K562 (cell line): ENCODE data around the gene SHE. TPM values are rescaled to one million over a fixed set of nuclear protein-coding genes. Genes with fewer than 3 reads are reported as not detected.

Experiments
- ATAC-seq: fragments of 200-7000 bp; cut with Tn5 transposase; 3 replicates; pipeline ENCODE4 v1.9.1; 2020; ENCODE audit warnings: moderate library complexity
- BruUV-seq: library from RNA; stranded (reverse); fragments of 400-500 nt; replicated peaks from 2 replicates; lab custom pipeline; 2021; lab: Mats Ljungman, UMichigan
- CTCF ChIA-PET: fragments of 300-600 bp; formaldehyde crosslinking; extraction: SDS; loops from one replicate; lab custom pipeline; 2021; ENCODE audit warnings: low intra/inter-chr PET ratio; lab: Yijun Ruan, JAX
- POLR2A ChIA-PET: fragments of 300-600, 350-650 bp; sonication (Branson Sonifier 250); formaldehyde crosslinking; extraction: SDS; loops from one replicate; lab custom pipeline; 2021; ENCODE audit warnings: antibody characterized with exemption, inconsistent platforms; lab: Yijun Ruan, JAX
- DNase-seq, 4 experiments: peaks; one replicate each; pipeline versions ENCODE4 v3.0.0 to v3.0.0-alpha.2; 2011 to 2018; ENCODE audit warnings: low spot score in 3 of 4, mixed read lengths in 3 of 4; ENCODE audit errors: extremely low read depth in 1 of 4
- FAIRE-seq: peaks from 2 replicates; lab custom pipeline; 2011; peaks lifted over from hg19 to GRCh38; lab: Jason Lieb, UNC
- H2AFZ ChIP-seq: 2 replicates; pipeline ENCODE4 v1.6.0; 2011; ENCODE audit warnings: low read depth, low read length, control low read depth, inconsistent platforms
- H3K27ac ChIP-seq: fragments of 200-600 bp; 3 replicates; pipeline ENCODE4 v1.8.0; 2011; ENCODE audit warnings: low read depth, mild to moderate bottlenecking, control low read depth, inconsistent platforms, low read length, moderate library complexity, mixed read lengths; ENCODE audit errors: extremely low read depth
- H3K27me3 ChIP-seq, 2 experiments: fragments of 300-600 bp in 1 of 2; 2 replicates in 1 of 2; 3 replicates in 1 of 2; pipeline versions ENCODE4 v1.6.0 to v1.8.0; 2011; ENCODE audit warnings: inconsistent platforms in 2 of 2, low read length in 2 of 2, mild to moderate bottlenecking in 1 of 2, mixed read lengths in 1 of 2, moderate library complexity in 1 of 2; ENCODE audit not compliant: control insufficient read depth in 2 of 2, insufficient read depth in 2 of 2
- H3K36me3 ChIP-seq: fragments of 300-600 bp; 3 replicates; pipeline ENCODE4 v1.8.0; 2011; ENCODE audit warnings: mild to moderate bottlenecking, low read length, inconsistent platforms; ENCODE audit not compliant: control insufficient read depth, insufficient read depth
- H3K4me1 ChIP-seq, 2 experiments: fragments of 200-600 bp in 1 of 2; replicated peaks in 1 of 2; 2 replicates in 1 of 2; 3 replicates in 1 of 2; pipeline versions ENCODE4 v1.5.1 to v1.8.0; 2011; ENCODE audit warnings: inconsistent platforms in 2 of 2, low read length in 2 of 2, mild to moderate bottlenecking in 1 of 2, mixed read lengths in 1 of 2, moderate library complexity in 1 of 2; ENCODE audit not compliant: control insufficient read depth in 2 of 2, insufficient read depth in 2 of 2
- H3K4me2 ChIP-seq: 2 replicates; pipeline ENCODE4 v1.6.1; 2011; ENCODE audit warnings: low read length, control low read depth, inconsistent platforms, mixed read lengths; ENCODE audit not compliant: insufficient read depth
- H3K4me3 ChIP-seq: fragments of 200-600 bp; sonication (generic), shearing (Covaris generic); 2 replicates; pipeline ENCODE4 v1.5.1; 2016; ENCODE audit warnings: control low read depth, inconsistent platforms
- H3K79me2 ChIP-seq: fragments of 200-600 bp; 3 replicates; pipeline ENCODE4 v1.8.0; 2011; ENCODE audit warnings: low read length, inconsistent platforms; ENCODE audit not compliant: control insufficient read depth, insufficient read depth
- H3K9ac ChIP-seq, 2 experiments: 2 replicates each; pipeline versions ENCODE4 v1.6.0 to v1.6.1; 2011; ENCODE audit warnings: low read depth in 2 of 2, low read length in 2 of 2, control low read depth in 1 of 2, inconsistent platforms in 1 of 2, mild to moderate bottlenecking in 1 of 2, mixed read lengths in 1 of 2; ENCODE audit not compliant: insufficient read depth in 1 of 2
- H3K9me1 ChIP-seq: one replicate; pipeline ENCODE4 v1.6.0; 2011; ENCODE audit warnings: inconsistent platforms, mild to moderate bottlenecking, low read length, moderate library complexity; ENCODE audit not compliant: control insufficient read depth, insufficient read depth
- H3K9me3 ChIP-seq: replicated peaks from 2 replicates; pipeline ENCODE4 v1.5.1; 2011; ENCODE audit warnings: low read depth, low read length, inconsistent platforms; ENCODE audit not compliant: control insufficient read depth, insufficient read depth
- H4K20me1 ChIP-seq: replicated peaks from 2 replicates; pipeline ENCODE4 v1.6.1; 2011; ENCODE audit warnings: low read length, inconsistent platforms, mixed read lengths; ENCODE audit not compliant: control insufficient read depth, insufficient read depth
- CBX5 ChIP-seq: IDR thresholded peaks from 2 replicates; pipeline ENCODE4 v1.6.1; 2014; ENCODE audit warnings: low read depth, borderline replicate concordance
- CBX8 ChIP-seq: fragments of 200-600 bp; sonication (generic); IDR thresholded peaks from 2 replicates; pipeline ENCODE4 v1.6.1; 2012; ENCODE audit warnings: borderline replicate concordance, mixed run types, low read depth, mild to moderate bottlenecking, moderate library complexity, mixed read lengths, low read length, control low read depth, inconsistent platforms; ENCODE audit not compliant: poor library complexity, severe bottlenecking; ENCODE audit errors: extremely low read depth
- CC2D1A ChIP-seq: fragments of 450-650 bp; IDR thresholded peaks from 2 replicates; pipeline ENCODE4 v1.6.1; 2017; ENCODE audit warnings: mild to moderate bottlenecking
- FOXK1 ChIP-seq: sonication (generic); formaldehyde crosslinking; IDR thresholded peaks from 2 replicates; pipeline ENCODE4 v1.8.0; 2022; ENCODE audit warnings: missing genetic modification reagents, mild to moderate bottlenecking, borderline replicate concordance
- GABPB1 ChIP-seq: sonication (generic); formaldehyde crosslinking; IDR thresholded peaks from 2 replicates; pipeline ENCODE4 v1.8.0; 2022; ENCODE audit warnings: mild to moderate bottlenecking, missing genetic modification reagents
- HNRNPLL ChIP-seq: fragments of 200-400 bp; formaldehyde crosslinking; IDR thresholded peaks from 2 replicates; pipeline ENCODE4 v1.6.1; 2017; ENCODE audit warnings: low read length, low read depth, mild to moderate bottlenecking; ENCODE audit not compliant: poor library complexity, severe bottlenecking
- PHTF2 ChIP-seq: fragments of 250-450 bp; sonication (Bioruptor Pico); IDR thresholded peaks from 2 replicates; pipeline ENCODE4 v1.5.0; 2021; ENCODE audit warnings: mild to moderate bottlenecking
- POLR2B ChIP-seq: fragments of 450-650 bp; IDR thresholded peaks from 2 replicates; pipeline ENCODE4 v1.6.1; 2018; ENCODE audit warnings: low read depth; ENCODE audit not compliant: partially characterized antibody
- SIN3A ChIP-seq, 2 experiments: fragments of 150-350 bp in 1 of 2; IDR thresholded peaks; 2 replicates each; pipeline ENCODE4 v1.6.1; 2011 to 2016; ENCODE audit warnings: borderline replicate concordance in 2 of 2, low read depth in 2 of 2, low read length in 2 of 2, mild to moderate bottlenecking in 2 of 2, moderate library complexity in 2 of 2; ENCODE audit not compliant: control insufficient read depth in 1 of 2
- STAG1 ChIP-seq: sonication (generic); formaldehyde crosslinking; IDR thresholded peaks from 2 replicates; pipeline ENCODE4 v1.5.0; 2020; ENCODE audit warnings: missing genetic modification reagents, borderline replicate concordance
- WGBS: fragments of 100-300 bp; shearing (Covaris generic); methylation state at CpG from one replicate; pipeline ENCODE4 v1.1.6; 2016; ENCODE audit warnings: low coverage, mixed read lengths; ENCODE audit not compliant: insufficient coverage; ENCODE audit errors: missing lambda C conversion rate; 5-methylcytosine and 5-hydroxymethylcytosine counted together
- in situ Hi-C: fragments of 300-500 bp; cut with MboI; formaldehyde crosslinking; loops from 4 replicates; pipeline ENCODE4 v1.15.0; 2018; ENCODE audit warnings: inconsistent platforms, mixed read lengths
- intact Hi-C: fragments of 100-400 bp; cut with micrococcal nuclease; formaldehyde crosslinking; loops from 2 replicates; pipeline ENCODE4 v1.14.2; 2022
- polyA plus RNA-seq, 8 experiments: library from polyadenylated mRNA; depleted of rRNA in 4 of 8; stranded (reverse) in 5 of 8; unstranded in 3 of 8; fragments of >200 nt; fragmentation: Nextera tagmentation in 2 of 8; fragmentation: Illumina TruSeq in 1 of 8; extraction: Ambion mirVana in 2 of 8; extraction: Trizol in 1 of 8; gene quantifications; 2 replicates each; pipeline versions ENCODE4 v1.2.1 to v1.2.3, GENCODE V29; 2011 to 2014; ENCODE audit warnings: inconsistent platforms in 1 of 8, missing spikeins in 1 of 8
- total RNA-seq, 7 experiments: library from RNA; depleted of rRNA in 6 of 7; stranded (reverse); fragments of >200 nt in 6 of 7; fragmentation: Illumina TruSeq in 2 of 7; extraction: Trizol in 2 of 7; gene quantifications; 2 replicates each; pipeline versions ENCODE4 v1.2.1 to v1.2.3, GENCODE V29; 2011 to 2021; ENCODE audit warnings: low replicate concordance in 1 of 7
- TF ChIP-seq, protein P1 (sequence below), 3 experiments: fragments of 200-800 bp in 1 of 3; sonication (Bioruptor generic) in 1 of 3; sonication (generic) in 1 of 3; formaldehyde crosslinking in 1 of 3; IDR thresholded peaks; 2 replicates each; pipeline versions ENCODE4 v1.6.1 to v1.8.0; 2016 to 2022; ENCODE audit warnings: mild to moderate bottlenecking in 2 of 3, missing compliant biosample characterization in 2 of 3, missing genetic modification characterization in 2 of 3, missing genetic modification reagents in 1 of 3
- TF ChIP-seq, protein P2 (sequence below), 3 experiments: IDR thresholded peaks in 2 of 3; conservative IDR thresholded peaks in 1 of 3; 2 replicates each; pipeline ENCODE4 v1.5.1; 2011 to 2012; ENCODE audit warnings: low read length in 3 of 3, mild to moderate bottlenecking in 3 of 3, control low read depth in 2 of 3, improper control_type of control experiment in 1 of 3, inconsistent platforms in 1 of 3, low read depth in 1 of 3, mixed read lengths in 1 of 3, moderate library complexity in 1 of 3; ENCODE audit not compliant: insufficient read depth in 2 of 3

The SHE gene
- total and polyA plus RNA-seq, 9 of the 15 experiments (the other 6 are each of a cell fraction or from before 2014, with no cell fraction given) = 0.01 to 0.05 TPM; not detected in 7

DNA sequence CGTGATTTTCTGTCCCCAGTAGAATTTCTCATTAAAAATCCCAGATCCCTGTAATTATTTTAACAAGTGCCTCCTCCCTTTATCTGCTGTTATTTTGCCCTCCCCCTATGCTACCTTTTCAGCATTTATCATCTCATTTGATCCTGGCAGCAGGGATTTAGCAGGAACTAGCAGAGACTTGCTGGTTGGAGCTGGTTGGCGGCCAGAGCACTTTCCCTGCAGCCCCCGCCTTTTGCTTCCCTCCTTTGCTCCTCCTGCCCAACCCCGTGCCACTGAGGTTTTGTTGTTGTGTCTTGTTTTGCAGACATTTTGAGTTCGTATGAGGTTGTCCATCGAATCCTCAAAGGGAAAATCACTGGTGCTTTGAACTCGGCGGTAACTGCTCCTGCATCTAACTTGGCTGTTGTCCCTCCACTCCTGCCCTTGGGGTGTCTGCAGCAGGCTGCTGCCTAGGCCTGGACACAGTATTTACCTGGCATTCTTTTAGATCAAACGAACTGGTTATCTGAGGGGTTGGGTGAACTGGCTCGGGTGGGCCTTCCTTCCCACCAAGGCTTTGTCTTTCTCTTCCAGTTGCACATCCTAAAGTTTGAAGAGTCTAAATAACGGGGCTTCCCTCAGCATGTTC is 45.0 kb upstream of the SHE start (continued):
- TF ChIP-seq POLR2B = no peak

GRCh38 chr1:154546264-154547063 is 44.3 kb upstream of the SHE start:
- 38% methylated on average over 13 of the region's 13 CpGs for WGBS
- Histone ChIP-seq H3K9me3 (no peaks in the 10 kb centered on the region), H3K9me1 (no peaks in the 10 kb centered on the region), H3K4me3 (no peak overlapping the region), H3K27ac (no peak overlapping the region), H3K9ac (no peak overlapping the region), H3K27me3 (peaks cover 17 to 34% of the 10 kb centered on the region in 2 experiments), H4K20me1 (peaks cover 16% of the 10 kb centered on the region; the same call in 1 of the 2 replicates), H3K4me1 (no peaks in the 10 kb centered on the region; a peak in 2 of 5 replicates), H3K4me2 (no peak overlapping the region), H3K36me3 (peaks cover 30% of the 10 kb centered on the region), H3K79me2 (no peaks in the 10 kb centered on the region), H2AFZ (no peak overlapping the region)
- ATAC-seq (peak; percentile 94), DNase-seq (peak; percentile 71 to 81 (median 79)), FAIRE-seq (peak; percentile 75)
- in situ Hi-C loops = loop anchor here (5.0 kb wide), 1 partner anchor 199 kb away; no protein-coding TSS in a partner anchor
- ChIA-PET CTCF (interaction anchor here (0.6 to 3.4 kb wide), 5 partner anchors 12 to 198 kb away, joined by 3 to 45 read pairs (median 4); partner anchors contain the start of gene UBE2Q1), POLR2A (interaction anchor here (0.5 to 1.1 kb wide), 5 partner anchors 14 to 390 kb away, joined by 3 to 4 read pairs (median 3); partner anchors contain the start of gene PMVK)
- no TSS peak for BruUV-seq
- intact Hi-C loops = loop anchor here (1.0 to 2.0 kb wide), 2 partner anchors 66 to 198 kb away; no protein-coding TSS in a partner anchor
- TF ChIP-seq GABPB1 (no peak), PHTF2 (CRISPR knock-in tag) (no peak), FOXK1 (CRISPR knock-in tag) (no peak), SIN3A (IDR thresholded peaks at IDR 0.05; ENCODE audit: borderline replicate concordance in 2 of 2, control insufficient read depth in 1 of 2, low read depth in 2 of 2, low read length in 2 of 2) (no peak), CC2D1A (0 out of 2 replicates have a peak, but pooled peaks have one; percentile 21), HNRNPLL (no peak), CBX5 (no peak), CBX8 (no peak), STAG1 (CRISPR knock-in tag) (peak; percentile 28; the same call in 1 of the 2 replicates)
- TF ChIP-seq, protein P1, sequence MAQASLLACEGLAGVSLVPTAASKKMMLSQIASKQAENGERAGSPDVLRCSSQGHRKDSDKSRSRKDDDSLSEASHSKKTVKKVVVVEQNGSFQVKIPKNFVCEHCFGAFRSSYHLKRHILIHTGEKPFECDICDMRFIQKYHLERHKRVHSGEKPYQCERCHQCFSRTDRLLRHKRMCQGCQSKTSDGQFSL (CRISPR knock-in tag; IDR thresholded peaks at IDR 0.05) = no peak
- TF ChIP-seq, protein P1 (tag; IDR thresholded peaks at IDR 0.05) = no peak
- TF ChIP-seq, protein P2, sequence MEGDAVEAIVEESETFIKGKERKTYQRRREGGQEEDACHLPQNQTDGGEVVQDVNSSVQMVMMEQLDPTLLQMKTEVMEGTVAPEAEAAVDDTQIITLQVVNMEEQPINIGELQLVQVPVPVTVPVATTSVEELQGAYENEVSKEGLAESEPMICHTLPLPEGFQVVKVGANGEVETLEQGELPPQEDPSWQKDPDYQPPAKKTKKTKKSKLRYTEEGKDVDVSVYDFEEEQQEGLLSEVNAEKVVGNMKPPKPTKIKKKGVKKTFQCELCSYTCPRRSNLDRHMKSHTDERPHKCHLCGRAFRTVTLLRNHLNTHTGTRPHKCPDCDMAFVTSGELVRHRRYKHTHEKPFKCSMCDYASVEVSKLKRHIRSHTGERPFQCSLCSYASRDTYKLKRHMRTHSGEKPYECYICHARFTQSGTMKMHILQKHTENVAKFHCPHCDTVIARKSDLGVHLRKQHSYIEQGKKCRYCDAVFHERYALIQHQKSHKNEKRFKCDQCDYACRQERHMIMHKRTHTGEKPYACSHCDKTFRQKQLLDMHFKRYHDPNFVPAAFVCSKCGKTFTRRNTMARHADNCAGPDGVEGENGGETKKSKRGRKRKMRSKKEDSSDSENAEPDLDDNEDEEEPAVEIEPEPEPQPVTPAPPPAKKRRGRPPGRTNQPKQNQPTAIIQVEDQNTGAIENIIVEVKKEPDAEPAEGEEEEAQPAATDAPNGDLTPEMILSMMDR (IDR thresholded peaks at IDR 0.05 in 2 of 3, conservative IDR thresholded peaks at IDR 0.05 in 1 of 3; ENCODE audit: insufficient read depth in 2 of 3, low read depth in 1 of 3, low read length in 3 of 3) = peak; percentile 82 to 93 (median 88)
